GM18858 (cell line): ENCODE measurements around the gene MPI.
"Not testable (repeated sequence)": the region's sequence is repeated elsewhere in the genome, so short reads cannot be mapped to it uniquely, and the experiment has no call there.

Experiments
- ATAC-seq: cut with Tn5 transposase; IDR thresholded peaks from one replicate; pipeline ENCODE4 v1.9.1; 2021; ENCODE audit not compliant: unreplicated experiment

MPI gene

DNA sequence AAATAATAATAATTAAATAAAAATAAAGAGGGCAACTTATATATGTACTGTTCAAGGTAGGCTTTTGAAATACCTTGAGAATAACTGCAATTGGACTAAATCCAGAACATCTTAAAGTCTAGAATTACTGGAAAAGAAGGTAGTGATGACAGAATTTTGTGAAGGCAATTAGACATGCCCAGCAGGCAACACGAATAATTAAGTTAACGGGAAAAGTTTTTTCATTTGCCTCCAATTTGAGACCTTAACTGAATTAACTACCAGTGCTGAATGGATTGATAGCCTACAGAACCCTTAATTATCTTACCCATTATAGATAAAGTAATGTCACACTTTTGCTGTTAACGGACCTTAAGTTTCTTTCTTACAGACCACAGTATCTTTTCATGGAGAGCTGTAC is 34.7 kb downstream of the MPI start:
- no peak for ATAC-seq

DNA sequence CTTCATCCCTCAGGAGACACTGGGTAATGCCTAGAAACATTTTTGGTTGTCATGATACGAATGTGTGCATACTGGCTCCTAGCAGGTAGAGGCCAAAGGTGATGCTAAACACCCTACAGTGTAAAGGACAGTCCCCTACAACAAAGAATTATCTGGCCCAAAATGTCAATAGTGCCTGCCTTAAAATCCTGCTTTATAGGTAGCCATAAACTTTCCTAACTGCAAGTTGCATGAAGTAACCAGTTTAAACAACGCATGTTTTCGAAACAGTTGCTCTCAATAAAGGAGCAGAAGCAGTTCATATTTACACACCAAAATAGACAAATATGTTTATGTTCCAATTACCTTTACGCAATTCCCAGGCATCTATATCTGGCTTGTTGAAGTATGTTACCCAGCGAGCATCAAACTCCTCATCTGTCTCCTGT is 38.9 kb downstream of the MPI start:
- no peak for ATAC-seq

DNA sequence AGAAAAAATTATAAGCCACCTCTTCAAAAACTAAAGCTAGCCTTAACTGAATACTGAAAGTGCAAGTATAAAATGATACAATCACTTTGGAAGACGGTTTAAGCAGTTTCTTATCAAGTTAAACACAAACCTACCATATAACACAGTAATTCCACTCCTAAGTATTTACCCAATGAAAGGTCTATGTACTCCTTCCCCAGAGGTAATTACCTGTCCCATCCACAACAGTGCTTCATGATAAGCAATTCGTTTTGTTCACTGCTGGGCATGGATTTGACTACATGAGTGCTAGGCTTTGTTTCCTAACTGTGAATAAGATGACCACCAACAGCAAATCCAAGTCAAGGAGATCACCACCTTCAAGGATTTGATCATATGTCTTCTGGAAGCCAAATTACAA is 43.7 kb downstream of the MPI start:
- ATAC-seq, result no peak

DNA sequence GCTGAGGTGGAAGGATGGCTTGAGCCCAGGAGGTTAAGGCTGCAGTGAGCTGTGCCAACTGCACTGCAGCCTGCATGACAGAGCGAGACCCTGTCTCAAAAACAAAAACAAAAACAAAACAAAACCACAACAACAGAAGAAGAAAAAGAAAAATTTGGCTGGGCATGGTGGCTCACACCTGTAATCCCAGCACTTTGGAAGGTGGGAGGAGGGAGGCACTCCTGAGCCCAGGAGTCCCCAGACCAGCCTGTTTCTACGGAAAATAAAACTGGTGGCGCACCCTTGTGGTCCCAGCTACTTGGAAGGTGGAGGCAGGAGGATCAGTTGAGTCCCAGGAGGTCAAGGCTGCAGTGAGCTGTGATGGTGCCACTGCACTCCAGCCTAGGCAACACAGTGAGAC is 45.4 kb downstream of the MPI start:
- not testable (repeated sequence) for ATAC-seq

DNA sequence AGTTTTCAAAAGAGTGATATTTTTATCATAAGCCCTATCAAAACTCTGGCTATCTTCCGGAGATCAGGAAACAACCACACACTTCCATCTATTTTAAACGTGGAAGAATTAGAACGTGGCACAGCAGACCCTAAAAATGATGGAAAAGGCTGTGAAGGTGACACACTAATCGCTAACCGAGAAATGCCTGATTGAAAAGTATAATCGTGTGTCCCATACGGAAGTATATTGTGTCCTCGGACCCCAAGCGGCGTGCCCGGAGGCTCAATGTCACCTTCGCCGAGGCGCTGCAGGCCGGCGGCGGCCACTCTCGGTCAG is 47.4 kb downstream of the MPI start:
- no peak for ATAC-seq

DNA sequence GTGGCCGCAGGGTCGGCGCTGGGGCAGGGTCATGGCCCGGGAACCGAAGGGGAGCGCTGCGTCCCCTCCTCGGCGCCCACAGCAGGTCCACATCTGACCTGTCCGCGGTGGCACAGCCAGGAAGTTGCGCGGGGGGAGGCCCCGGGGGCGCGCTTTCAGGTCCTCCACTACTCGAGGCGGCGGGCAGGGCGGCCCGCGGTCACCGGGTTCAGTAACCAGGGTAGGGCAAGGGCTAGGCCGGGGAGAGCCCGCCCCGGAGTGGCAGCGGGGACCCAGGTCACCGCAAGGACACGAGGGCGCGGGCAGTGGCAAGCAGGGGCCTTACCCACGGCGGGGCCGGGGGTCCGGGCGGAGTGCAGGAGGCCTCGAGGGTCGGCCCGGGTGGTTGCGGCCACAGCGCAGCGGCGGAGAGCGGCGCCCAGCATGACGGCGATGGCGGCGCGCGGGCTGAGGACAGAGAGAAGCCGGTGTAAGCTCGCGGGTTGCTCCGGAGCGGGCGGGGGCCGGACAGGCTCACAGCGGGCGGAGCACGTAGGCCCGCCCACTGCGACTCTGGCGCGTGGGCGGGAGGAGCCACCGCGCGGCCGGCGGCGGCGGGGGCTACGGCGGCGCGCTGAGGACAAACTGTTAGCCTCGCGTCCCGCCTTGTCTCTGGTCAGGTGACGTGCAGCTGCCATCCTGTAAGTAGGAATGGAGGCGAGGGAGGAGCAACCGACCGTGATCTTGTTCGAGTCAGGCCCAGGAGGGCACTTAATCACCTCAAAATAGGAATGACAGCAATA is 47.9 kb downstream of the MPI start, which contains the start of gene COX5A:
TSS of gene COX5A (minus strand) at position 484 of the 782 bp plus-strand sequence. CDS start at position 425, 59 bp downstream.
- peak; percentile 65 for ATAC-seq

DNA sequence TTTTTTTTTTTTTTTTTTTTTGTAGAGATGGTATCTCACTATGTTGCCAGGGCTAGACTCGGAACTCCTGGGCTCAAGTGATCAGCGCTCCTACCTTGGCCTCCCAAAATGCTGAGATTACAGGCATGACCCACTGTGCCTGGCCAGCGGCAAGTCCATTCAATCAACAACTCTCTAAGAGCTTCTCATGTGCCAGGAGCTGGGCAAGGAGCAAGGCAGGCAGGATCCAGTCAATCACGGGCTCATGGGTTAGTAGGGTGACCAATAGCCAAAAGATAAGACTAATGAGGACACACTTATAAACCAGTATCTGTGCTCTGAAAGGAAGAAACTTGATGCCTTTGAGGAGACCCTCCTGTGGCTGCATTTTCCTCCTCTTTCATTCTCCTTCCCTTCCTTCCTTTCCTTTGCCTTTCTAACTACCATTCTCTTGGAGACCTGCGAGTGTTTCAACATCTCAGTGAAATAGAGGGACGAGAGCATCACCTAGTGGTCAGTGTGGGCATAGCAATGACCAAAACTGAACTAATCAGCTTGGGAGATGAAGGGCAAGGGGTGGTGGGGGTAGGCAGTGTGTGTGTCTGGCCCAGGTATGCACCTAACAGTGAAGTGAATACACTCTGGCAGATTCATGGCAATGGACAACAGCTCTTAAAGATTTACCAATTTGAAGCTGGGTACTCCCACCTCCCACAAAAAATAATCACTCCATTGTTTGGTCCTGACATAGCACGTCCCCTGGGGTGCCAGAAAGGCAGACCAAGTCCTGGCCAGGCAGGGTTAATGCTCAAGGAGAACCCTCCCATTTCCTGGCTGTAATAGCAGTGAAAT is 60.5 kb downstream of the MPI start:
- no peak for ATAC-seq

DNA sequence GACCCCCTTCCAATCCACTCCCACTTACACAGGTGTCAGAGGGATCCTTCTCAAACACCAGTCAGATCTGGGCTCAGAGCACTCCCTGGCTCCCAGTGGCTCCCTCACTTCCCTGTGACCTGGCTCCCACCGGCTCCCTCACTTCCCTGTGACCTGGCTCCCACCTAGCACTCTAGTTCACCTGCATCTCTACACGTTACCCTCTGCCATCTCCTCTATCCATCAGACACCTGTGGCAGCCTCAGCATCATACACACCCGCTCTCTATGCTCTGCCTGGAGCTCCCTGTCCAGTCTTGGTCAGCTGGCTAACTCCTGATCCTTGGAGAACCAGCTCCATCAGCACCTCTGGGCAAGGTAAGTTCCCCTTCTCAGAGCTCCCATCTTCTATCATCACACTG is 61.2 kb downstream of the MPI start:
- no peak for ATAC-seq
